Right lobe of liver (tissue), 6 donors: Measurements from ENCODE around the gene MIXL1. TPM values are rescaled to one million over a fixed set of nuclear protein-coding genes. Genes with fewer than 3 reads are reported as not detected.

Experiments used
- ATAC-seq, 4 donors: fragments of 200-7000 bp; cut with Tn5 transposase; one replicate each; pipeline ENCODE4 v1.9.1; 2020; ENCODE audit warnings: mild to moderate bottlenecking in 4 of 4, moderate library complexity in 4 of 4
- DNase-seq, 3 donors: peaks; one replicate each; pipeline ENCODE4 v3.0.0-alpha.2; 2020
- H3K27ac ChIP-seq, 3 donors: fragments of 200-600 bp; one replicate each; pipeline ENCODE4 v1.8.0; 2022
- H3K27me3 ChIP-seq, 2 donors: fragments of 200-600 bp; one replicate each; pipeline ENCODE4 v1.8.0; 2022
- H3K36me3 ChIP-seq, 4 donors: fragments of 200-600 bp; sonication (generic) in 1 of 4; one replicate each; pipeline versions ENCODE4 v1.5.1 to v1.8.0; 2017 to 2022; ENCODE audit warnings: control low read depth in 1 of 4
- H3K4me1 ChIP-seq, 4 donors: fragments of 200-600 bp; sonication (generic) in 1 of 4; one replicate each; pipeline versions ENCODE4 v1.5.1 to v1.8.0; 2017 to 2022; ENCODE audit warnings: control low read depth in 1 of 4
- H3K4me3 ChIP-seq, 3 donors: fragments of 200-600 bp; one replicate each; pipeline ENCODE4 v1.8.0; 2022
- H3K9me3 ChIP-seq, 4 donors: fragments of 200-600 bp; sonication (generic) in 1 of 4; one replicate each; pipeline versions ENCODE4 v1.5.1 to v1.8.0; 2017 to 2022; ENCODE audit warnings: control low read depth in 1 of 4
- POLR2A ChIP-seq: fragments of 450-650 bp; IDR thresholded peaks from one replicate; pipeline ENCODE4 v1.6.1; 2017; ENCODE audit warnings: antibody characterized with exemption, mild to moderate bottlenecking
- WGBS: methylation state at CpG from one replicate; pipeline ENCODE4 v1.1.6; 2018; ENCODE audit warnings: low coverage, low lambda C conversion rate; ENCODE audit not compliant: insufficient coverage; ENCODE audit errors: missing lambda C conversion rate; 5-methylcytosine and 5-hydroxymethylcytosine counted together
- intact Hi-C, 2 donors: fragments of 100-400 bp; cut with DNase I; formaldehyde crosslinking; loops; one replicate each; pipeline versions ENCODE4 v1.11.2 to v1.14.1; 2022
- long read RNA-seq: library from polyadenylated mRNA; unstranded; transcript quantifications from one replicate; pipeline ENCODE4 v2.0.0, GENCODE V29; 2019
- total RNA-seq, 6 experiments: library from RNA; depleted of rRNA in 2 of 6; stranded (reverse); fragments of >200 nt in 2 of 6; fragmentation: NEBNext Ultra II Directional in 3 of 6; extraction: Animal tissue kit (Norgen Biotek cat#: 25700) in 3 of 6; gene quantifications; one replicate each; pipeline versions ENCODE4 v1.1.0 to v1.2.4, GENCODE V29; 2016 to 2023
- TF ChIP-seq, protein P1 (sequence below), 4 donors: fragments of 200-600 bp in 3 of 4; fragments of 450-650 bp in 1 of 4; IDR thresholded peaks; one replicate each; pipeline versions ENCODE4 v1.5.1 to v1.8.0; 2016 to 2022; ENCODE audit warnings: antibody characterized with exemption in 4 of 4, mild to moderate bottlenecking in 2 of 4
- donor health status: DM: no; HTN: yes; CAD: no.
- donor health status: DM: no; HTN: no; CAD: no.
- donor health status: DM: no; HTN: no; CAD: no.
- donor health status: DM: no; HTN: yes; CAD: no.
- donor health status: DM: no; HTN: yes; CAD: no.

The MIXL1 gene
- under 1 TPM in 1 of 6 experiments, not detected in 5; 0.29 TPM for total RNA-seq
- long read RNA-seq: 0 reads

DNA sequence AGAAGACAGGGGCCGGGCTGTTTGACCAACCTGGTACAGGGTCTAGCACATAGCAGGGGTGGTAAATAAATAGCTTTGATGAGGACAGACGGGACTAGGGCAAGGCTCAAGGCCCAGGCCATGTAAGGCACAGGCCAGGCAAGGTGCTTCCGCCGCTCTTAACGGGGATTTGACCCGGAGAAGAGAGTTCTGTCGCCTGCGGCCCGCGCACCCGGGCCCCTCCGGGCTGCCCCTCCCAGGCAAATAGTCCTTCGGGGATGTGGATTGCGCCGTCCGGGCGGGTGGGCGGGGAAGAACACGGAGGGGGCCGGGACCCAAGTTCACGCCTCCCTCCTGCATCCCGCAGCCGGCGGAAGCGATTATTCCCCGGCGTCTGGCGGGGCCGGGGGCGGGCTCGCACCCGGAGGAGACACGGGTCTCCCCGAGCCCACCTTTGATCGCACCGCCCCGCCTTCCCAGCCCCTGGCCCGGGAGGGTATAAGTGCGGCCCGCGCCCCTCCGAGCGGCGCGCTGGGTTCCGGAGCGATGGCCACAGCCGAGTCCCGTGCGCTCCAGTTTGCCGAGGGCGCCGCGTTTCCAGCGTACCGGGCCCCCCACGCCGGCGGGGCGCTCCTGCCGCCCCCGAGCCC lies at the start of gene MIXL1:
MIXL1 (plus strand) TSS at position 508 of the 629 bp plus-strand sequence; CDS start at position 526, 18 bp downstream.
- peak within 1 kb of the TSS in 2 of 3 donors; percentile 28 to 43 for H3K4me3 ChIP-seq
- H3K9me3 ChIP-seq: no peaks in the 10 kb centered on the region
- H3K27me3 ChIP-seq: peaks cover 0 to 3% of the 10 kb centered on the region in 2 donors
- H3K27ac ChIP-seq: no peak within 1 kb of the TSS
- H3K36me3 ChIP-seq: no peaks in the 10 kb centered on the region
- H3K4me1 ChIP-seq: no peaks in the 10 kb centered on the region
- WGBS: 4% methylated on average over 15 of the region's 62 CpGs
- DNase-seq (no peak), ATAC-seq (peak in 1 of 4 donors; percentile 26)
- TF ChIP-seq, protein P1, sequence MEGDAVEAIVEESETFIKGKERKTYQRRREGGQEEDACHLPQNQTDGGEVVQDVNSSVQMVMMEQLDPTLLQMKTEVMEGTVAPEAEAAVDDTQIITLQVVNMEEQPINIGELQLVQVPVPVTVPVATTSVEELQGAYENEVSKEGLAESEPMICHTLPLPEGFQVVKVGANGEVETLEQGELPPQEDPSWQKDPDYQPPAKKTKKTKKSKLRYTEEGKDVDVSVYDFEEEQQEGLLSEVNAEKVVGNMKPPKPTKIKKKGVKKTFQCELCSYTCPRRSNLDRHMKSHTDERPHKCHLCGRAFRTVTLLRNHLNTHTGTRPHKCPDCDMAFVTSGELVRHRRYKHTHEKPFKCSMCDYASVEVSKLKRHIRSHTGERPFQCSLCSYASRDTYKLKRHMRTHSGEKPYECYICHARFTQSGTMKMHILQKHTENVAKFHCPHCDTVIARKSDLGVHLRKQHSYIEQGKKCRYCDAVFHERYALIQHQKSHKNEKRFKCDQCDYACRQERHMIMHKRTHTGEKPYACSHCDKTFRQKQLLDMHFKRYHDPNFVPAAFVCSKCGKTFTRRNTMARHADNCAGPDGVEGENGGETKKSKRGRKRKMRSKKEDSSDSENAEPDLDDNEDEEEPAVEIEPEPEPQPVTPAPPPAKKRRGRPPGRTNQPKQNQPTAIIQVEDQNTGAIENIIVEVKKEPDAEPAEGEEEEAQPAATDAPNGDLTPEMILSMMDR (IDR thresholded peaks at IDR 0.05): no peak
- TF ChIP-seq POLR2A: no peak
- intact Hi-C loops: no loop called here

DNA sequence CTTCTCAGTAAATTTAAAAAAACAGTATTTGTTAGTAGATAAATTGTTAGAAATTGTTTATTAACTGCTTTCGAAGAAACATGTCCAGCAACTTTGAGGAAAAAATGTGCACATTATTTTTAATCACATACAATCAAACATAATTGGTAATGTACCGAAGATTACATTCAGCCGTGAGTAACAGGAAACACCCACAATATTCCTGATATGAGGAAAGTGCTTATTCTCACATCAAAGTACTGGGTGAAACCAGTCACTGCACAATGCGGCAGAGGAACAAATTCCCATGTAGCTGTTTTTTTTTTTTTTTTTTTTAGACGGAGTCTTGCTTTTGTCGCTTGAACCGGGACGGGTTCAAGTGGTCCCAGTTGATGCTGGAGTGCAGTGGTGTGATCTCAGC lies 46.6 kb upstream of the MIXL1 start:
- ATAC-seq (no peak), DNase-seq (no peak)
- Histone ChIP-seq H3K4me3 (no peak overlapping the region), H3K9me3 (no peaks in the 10 kb centered on the region), H3K4me1 (peaks cover 0 to 3% (median 0%) of the 10 kb centered on the region in 4 donors), H3K36me3 (peaks cover 0 to 5% (median 1%) of the 10 kb centered on the region in 4 donors), H3K27ac (no peak overlapping the region), H3K27me3 (no peaks in the 10 kb centered on the region)
- intact Hi-C loops: no loop called here
- no peak for TF ChIP-seq POLR2A
- TF ChIP-seq, protein P1 (IDR thresholded peaks at IDR 0.05): no peak
- WGBS: 84% methylated on average over 7 of the region's 8 CpGs

DNA sequence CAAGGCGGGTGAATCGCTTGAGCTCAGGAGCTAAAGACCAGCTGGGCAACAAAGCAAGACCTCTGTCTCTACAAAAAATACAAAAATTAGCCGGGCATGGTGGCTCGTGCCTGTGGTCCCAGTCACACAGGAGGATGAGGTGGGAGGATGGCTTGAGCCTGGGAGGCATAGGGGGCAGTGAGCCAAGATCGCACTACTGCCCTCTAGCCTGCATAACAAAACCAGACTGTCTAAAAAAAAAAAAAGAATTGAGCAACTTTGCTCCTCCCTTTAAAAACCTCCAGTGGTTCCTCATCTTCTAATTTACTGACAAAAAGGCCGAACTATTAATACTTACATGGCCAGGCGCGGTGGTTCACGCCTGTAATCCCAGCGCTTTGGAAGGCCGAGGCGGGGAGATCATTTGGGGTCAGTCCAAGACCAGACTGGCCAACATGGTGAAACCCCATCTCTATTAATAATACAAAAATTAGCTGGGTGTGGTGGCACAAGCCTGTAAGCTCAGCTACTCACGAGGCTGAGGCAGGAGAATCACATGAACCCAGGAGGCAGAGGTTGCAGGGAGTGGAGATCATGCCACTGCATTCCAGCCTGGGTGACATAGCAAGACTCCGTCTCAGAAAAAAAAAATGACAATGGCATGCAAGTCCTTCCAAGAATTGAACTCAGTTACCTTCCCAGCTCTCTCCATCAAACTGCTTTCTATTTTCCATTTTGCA lies 41.3 kb upstream of the MIXL1 start:
- 57% methylated on average over 13 of the region's 14 CpGs for WGBS
- H3K4me1 ChIP-seq: peaks cover 0 to 32% (median 8%) of the 10 kb centered on the region in 4 donors
- intact Hi-C loops: no loop called here

DNA sequence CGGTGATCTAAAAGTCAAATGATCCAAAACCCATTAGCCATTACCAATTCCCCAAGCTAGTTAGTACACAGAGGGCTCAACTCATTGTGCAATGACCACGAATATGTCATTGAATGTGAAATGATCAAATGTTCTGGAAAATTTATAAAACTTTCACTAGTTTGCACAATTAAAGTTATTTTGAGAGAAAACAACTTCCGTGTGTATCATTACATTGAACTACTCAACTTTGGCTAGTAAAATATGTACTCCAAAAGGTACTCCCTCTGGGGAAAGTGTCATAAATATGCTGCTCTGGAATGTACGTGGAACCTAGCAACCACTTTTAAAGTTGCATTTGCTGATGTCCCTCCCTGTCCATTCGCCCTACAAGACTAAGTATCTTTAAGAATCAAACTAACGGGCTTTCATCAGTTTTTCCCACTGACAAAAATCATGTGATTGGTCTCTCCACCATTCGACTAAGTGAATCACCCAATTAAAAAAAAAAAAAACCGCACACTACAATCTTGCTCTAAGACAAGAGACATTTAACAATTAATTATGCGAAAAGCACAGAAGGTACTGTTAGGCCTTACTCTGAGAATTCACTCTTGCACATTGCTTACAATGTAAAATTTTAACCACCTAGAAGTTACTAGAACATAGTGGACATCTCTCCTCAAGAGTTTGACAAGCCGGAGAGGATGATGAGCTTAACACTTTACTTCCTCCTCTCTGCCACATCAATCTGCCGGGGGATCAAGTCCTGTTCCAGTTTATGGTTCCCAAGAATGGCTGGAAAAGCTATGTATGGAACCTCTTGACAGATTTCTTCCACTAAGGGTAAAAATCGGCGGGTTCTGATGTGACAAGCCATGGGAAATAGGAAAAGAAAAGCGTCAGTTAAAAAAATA lies 38.1 kb upstream of the MIXL1 start:
- Histone ChIP-seq H3K27me3 (no peaks in the 10 kb centered on the region), H3K4me3 (peak overlapping the region; percentile 84 to 95 (median 86)), H3K27ac (peak overlapping the region; percentile 81 to 89 (median 85)), H3K9me3 (no peaks in the 10 kb centered on the region), H3K36me3 (peaks cover 0 to 4% (median 0%) of the 10 kb centered on the region in 4 donors), H3K4me1 (peaks cover 0 to 32% (median 8%) of the 10 kb centered on the region in 4 donors)
- peak in 1 of 4 donors; percentile 9 for ATAC-seq
- DNase-seq: no peak
- WGBS: 17% methylated on average over 14 of the region's 14 CpGs
- intact Hi-C loops: no loop called here
- TF ChIP-seq POLR2A: no peak
- TF ChIP-seq, protein P1 (IDR thresholded peaks at IDR 0.05): no peak

More for the DNA sequence above, 41.3 kb upstream of the MIXL1 start:
- Histone ChIP-seq H3K36me3 (peaks cover 0 to 5% (median 1%) of the 10 kb centered on the region in 4 donors), H3K27ac (no peak overlapping the region), H3K4me3 (no peak overlapping the region), H3K27me3 (no peaks in the 10 kb centered on the region), H3K9me3 (no peaks in the 10 kb centered on the region)
- DNase-seq (peak; percentile 33 to 63 (median 53)), ATAC-seq (peak; percentile 47 to 62 (median 53))
- no peak for TF ChIP-seq POLR2A
- TF ChIP-seq, protein P1 (IDR thresholded peaks at IDR 0.05): peak in 3 of 4 donors; percentile 42 to 50 (median 50)
